Stimulated activated CD4-positive, alpha-beta T cell treated with anti-CD3 and anti-CD28 coated beads, Interleukin-2, amount 100 ng/mL, for 24 hours (primary cell): ENCODE results near the gene NET1.
"Not testable (repeated sequence)": the region's sequence is repeated elsewhere in the genome, so short reads cannot be mapped to it uniquely, and the experiment has no call there.

Experiments used
- DNase-seq, 2 donors: peaks; one replicate each; pipeline ENCODE4 v3.0.0-alpha.2; 2020

Gene NET1

GRCh38 chr10:5412277-5412941 is at the start of gene NET1:
TSS of gene NET1 (plus strand) at chr10:5412557. CDS start at chr10:5412693, 136 bp downstream.
- peak; percentile 72 to 82 for DNase-seq

GRCh38 chr10:5362873-5363272 is 49.5 kb upstream of the NET1 start:
- no peak for DNase-seq

- DNase-seq, result no peak
Measured at GRCh38 chr10:5364374-5364773, 48.0 kb upstream of the NET1 start.

DNA sequence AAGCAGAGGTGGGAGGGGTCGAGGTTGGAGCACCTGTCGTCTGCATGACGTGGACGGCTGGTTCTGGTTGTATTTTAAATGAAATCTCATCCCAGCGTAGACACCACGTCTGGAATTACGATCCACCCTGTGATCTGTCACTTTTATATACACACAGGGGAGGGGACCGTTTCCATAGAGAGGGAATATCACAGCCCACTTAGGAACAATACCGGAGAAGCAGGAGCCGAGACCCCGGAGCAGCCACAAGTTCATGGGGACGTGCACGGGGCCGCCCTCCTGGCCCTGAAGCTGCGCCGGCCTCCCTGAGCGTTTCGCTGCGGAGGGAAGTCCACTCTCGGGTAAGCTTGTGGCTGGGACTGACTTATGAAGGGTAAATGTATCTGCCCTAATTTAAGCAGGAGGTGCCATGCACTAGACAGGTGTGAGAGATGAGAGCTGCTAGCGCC is 47.4 kb upstream of the NET1 start, which contains the start of gene UCN3:
TSS of gene UCN3 (plus strand) at position 77 of the 449 bp plus-strand sequence. CDS start 8,755 bp downstream, outside the sequence.
- DNase-seq, result no peak

- DNase-seq, result no peak
Measured at GRCh38 chr10:5365928-5366327, 46.4 kb upstream of the NET1 start.

GRCh38 chr10:5369362-5370158 is 42.8 kb upstream of the NET1 start:
- DNase-seq, result no peak

DNA sequence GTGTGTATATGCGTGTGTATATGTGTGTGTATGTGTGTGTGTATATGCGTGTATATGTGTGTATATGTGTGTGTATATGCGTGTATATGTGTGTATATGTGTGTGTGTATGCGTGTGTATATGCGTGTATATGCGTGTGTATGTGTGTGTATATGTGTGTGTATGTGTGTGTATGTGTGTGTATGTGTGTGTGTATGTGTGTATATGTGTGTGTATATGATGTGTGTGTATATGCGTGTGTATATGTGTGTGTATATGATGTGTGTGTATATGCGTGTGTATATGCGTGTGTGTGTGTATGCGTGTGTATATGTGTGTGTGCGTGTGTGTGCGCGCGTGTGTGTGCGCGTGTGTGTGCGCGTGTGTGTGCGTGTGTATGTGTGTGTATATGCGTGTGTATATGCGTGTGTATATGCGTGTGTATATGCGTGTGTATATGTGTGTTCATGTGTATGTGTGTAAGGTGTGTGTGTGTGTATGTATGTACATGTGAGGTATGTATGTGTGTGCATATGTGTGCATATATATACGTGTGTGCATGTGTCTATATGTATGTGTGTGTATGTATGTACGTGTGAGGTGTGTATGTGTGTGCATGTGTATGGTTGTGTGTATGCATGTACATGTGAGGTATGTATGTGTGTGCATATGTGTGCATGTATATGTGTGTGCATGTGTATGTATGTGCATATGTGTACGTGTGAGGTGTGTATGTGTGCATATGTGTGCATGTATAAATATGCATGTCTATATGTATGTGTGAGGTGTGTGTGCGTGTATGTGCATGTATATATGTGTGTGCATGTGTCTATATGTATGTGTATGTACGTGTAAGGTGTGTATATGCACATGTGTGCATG is 41.6 kb upstream of the NET1 start:
- DNase-seq, result no peak

GRCh38 chr10:5373307-5373706 is 39.0 kb upstream of the NET1 start:
- DNase-seq, result no peak

DNA sequence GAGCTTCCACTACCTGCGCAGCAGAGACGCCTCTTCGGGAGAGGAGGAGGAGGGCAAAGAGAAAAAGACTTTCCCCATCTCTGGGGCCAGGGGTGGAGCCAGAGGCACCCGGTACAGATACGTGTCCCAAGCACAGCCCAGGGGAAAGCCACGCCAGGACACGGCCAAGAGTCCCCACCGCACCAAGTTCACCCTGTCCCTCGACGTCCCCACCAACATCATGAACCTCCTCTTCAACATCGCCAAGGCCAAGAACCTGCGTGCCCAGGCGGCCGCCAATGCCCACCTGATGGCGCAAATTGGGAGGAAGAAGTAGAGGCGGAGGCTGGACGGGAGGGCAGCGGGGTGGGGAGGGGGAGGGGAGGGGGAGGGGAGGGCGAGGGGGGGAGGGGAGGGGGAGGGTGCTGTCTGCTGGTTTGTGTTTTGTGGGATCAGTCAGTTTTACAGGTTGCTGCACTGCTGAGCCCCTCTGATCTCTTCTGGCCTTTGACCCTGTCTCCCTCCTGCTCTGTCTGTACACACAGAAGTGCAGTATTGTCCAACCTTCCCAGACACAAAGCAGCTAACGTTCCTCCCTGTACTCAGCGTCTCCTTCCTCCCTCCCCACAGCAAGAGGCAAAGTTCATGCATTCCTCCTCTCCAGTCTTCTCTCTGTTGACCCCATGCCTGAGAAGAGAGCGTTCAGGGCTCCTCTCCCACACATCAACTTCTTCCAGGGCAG is 38.3 kb upstream of the NET1 start:
- no peak for DNase-seq

DNA sequence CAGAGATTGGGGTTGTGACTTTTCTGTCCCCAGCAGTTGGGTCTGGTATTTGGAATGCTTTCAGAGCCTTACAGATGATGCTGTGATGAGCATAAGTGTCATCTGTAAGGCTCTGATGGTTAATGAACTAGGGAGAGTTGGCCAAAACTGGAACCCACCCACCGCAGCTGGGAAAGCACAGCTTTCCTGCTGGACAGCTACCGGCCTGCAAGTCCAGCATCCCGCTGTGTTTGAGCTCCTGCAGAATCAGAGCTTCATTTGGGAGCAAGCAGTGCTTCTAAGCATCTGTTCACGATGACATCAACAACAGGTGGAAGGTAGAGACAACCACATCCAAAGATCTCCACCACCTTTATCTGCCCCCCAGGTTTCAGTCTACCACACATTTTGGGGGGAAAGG is 35.9 kb upstream of the NET1 start:
- no peak for DNase-seq

GRCh38 chr10:5379202-5379601 is 33.2 kb upstream of the NET1 start:
- not testable (repeated sequence) for DNase-seq

DNA sequence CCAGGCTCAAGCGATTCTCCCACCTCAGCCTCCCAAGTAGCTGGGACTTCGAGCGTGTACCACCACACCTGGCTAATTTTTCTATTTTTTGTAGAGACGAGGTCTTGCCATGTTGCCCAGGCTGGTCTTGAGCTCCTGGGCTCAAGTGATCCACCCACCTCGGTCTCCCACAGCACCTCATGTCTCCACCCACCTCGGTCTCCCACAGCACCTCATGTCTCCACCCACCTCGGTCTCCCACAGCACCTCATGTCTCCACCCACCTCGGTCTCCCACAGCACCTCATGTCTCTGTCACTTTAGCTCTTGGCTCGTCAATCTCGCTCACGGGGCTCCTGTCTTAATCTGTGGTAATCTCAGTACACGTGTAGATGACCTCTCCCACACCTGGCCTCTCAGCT is 32.0 kb upstream of the NET1 start:
- not testable (repeated sequence) for DNase-seq

DNA sequence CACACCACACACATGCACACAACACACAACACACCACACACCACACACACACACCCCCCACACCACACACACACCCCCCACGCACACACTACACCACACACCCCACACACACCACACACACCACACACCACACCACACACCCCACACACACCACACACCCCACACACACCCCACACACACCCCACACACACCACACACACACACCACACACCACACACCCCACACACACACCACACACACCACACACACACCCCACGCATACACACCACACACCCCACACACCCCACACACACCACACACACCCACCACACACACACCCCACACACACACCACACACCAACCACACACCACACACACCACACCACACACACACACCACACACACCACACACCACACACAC is 31.2 kb upstream of the NET1 start:
- DNase-seq, result no peak

- no peak for DNase-seq
Measured at GRCh38 chr10:5385224-5385623, 27.1 kb upstream of the NET1 start.

DNA sequence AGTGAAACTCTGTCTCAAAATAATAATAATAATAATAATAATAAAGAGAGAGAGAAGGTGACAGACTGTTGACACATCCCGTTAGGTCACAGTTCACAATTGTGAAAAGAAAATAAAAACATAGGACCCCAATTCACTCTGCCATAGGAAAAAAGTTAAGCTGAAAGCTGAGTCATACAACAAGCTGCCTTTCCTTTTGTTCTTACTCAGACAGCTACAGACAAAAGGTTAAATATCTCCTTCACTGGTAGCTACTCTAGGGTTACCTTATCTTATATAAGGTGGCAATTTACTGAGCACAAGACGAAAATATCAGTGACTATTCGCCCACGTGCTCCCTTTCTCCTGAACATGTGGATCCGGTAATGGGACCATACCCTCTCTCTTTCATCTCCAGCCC is 25.2 kb upstream of the NET1 start:
- DNase-seq, result no peak

DNA sequence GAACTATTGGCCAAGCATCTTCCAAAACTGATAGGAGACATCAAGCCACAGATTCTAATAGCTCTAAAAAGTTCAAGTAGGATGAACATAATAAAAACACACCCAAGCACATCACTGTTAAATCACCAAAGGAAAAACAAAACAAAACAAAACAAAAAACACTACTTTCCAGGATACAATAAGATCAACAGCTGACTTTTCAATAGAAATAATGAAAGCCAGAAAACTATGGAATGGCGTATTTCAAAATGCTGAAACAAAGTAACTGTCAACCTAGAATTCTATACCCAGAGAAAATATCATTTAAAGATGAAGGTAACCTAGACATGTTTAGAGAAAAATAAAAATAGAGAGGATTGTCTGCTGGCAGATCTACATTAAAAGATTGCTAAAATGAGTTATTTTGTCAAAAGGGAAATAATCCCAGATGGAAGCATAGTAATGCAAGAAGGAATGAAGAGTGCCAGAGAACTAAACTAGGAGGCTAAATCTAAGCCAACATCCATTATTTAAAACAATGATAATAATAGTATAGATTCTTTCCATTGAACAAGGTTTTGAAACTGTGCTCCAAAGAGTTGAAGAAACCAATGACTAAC is 21.7 kb upstream of the NET1 start:
- DNase-seq, result no peak

- DNase-seq, result no peak
Measured at GRCh38 chr10:5391790-5392189, 20.6 kb upstream of the NET1 start.

- no peak for DNase-seq
Measured at GRCh38 chr10:5393529-5393928, 18.8 kb upstream of the NET1 start.

GRCh38 chr10:5395168-5395567 is 17.2 kb upstream of the NET1 start:
- DNase-seq, result no peak

DNA sequence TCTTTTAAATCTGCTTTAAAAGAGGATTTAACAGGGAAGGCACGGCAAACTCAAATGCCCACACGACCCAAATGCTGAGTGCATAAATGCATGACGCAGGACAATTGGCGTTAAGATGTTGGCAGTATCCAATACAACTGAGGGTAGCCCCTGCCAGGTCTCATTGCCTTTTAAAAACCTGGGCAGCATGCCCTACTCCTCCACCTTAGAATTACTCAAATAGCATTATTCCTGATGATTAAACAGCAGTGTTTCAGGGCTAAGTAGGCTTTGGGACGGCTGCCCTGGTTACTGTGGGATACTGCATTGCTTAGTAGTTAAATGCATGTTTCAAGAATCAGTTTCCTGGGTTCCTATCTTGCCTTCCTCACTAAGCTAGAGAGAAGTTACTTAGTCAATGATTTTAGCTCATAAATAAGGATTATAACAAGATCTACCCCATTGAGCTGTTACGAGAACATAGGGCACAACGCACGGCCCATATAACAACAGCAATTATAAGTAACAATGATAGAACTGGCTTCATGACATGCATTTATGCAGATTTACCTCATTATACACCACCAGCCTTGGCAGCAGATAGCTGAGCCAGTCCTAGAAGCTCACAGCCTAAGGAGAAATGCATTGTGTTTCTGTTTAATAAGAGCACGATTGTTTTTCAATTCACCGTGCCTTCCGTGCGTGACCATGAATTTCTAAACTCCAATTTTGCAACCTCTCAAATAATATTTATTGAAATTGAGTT is 15.6 kb upstream of the NET1 start:
- DNase-seq, result no peak

DNA sequence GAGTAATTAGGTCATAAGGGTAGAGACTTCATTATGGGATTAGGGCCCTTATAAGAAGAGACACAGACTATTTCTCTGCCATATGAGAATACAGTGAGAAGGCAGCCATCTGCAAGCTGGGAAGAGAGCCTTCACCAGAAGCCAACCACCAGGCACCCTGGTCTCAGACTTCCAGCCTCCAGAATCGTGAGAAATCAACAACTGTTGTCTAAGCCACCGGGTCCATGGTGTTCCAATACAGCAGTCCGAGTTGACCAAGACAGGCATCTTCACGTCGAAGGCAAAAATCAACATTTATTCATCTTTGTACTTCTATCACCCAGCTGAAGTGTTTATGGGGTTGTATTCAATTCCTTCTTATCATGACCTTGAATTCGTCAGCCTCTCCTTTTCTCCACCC is 13.0 kb upstream of the NET1 start:
- DNase-seq, result no peak
